NCI-H460 (cell line): Measurements from ENCODE around the gene EPHA6. TPM values are rescaled to one million over a fixed set of nuclear protein-coding genes. Genes with fewer than 3 reads are reported as not detected.
"Not testable (repeated sequence)": the region's sequence is repeated elsewhere in the genome, so short reads cannot be mapped to it uniquely, and the experiment has no call there.

Source experiments
- DNase-seq: peaks from one replicate; pipeline ENCODE4 v3.0.0-alpha.2; 2016; ENCODE audit warnings: low read depth; ENCODE audit errors: extremely low read depth
- total RNA-seq: library from RNA; depleted of rRNA; stranded (reverse); fragments of >200 nt; shearing (Covaris generic); gene quantifications from 2 replicates; pipeline ENCODE4 v1.2.3, GENCODE V29; 2014

EPHA6 gene
- total RNA-seq, 1 experiment from 2014 or later: 0.20 TPM

- no peak for DNase-seq
These were observed 195.1 kb downstream of the EPHA6 start for GRCh38 chr3:97009427-97010019.

GRCh38 chr3:97010881-97011657 lies 196.7 kb downstream of the EPHA6 start:
- no peak for DNase-seq

- no peak for DNase-seq
These were observed 207.4 kb downstream of the EPHA6 start for GRCh38 chr3:97021778-97022177.

GRCh38 chr3:97025612-97026011 lies 211.2 kb downstream of the EPHA6 start:
- not testable (repeated sequence) for DNase-seq

- DNase-seq: no peak
These were observed 215.6 kb downstream of the EPHA6 start for GRCh38 chr3:97029972-97030371.

- DNase-seq: no peak
These were observed 223.0 kb downstream of the EPHA6 start for GRCh38 chr3:97037294-97037943.

GRCh38 chr3:97043411-97043810 lies 229.0 kb downstream of the EPHA6 start:
- DNase-seq: no peak

GRCh38 chr3:97057365-97057764 lies 243.0 kb downstream of the EPHA6 start:
- no peak for DNase-seq

- no peak for DNase-seq
These were observed 244.8 kb downstream of the EPHA6 start for GRCh38 chr3:97059168-97059567.

GRCh38 chr3:97066531-97066930 lies 252.1 kb downstream of the EPHA6 start:
- DNase-seq: no peak

- no peak for DNase-seq
These were observed 255.9 kb downstream of the EPHA6 start for GRCh38 chr3:97070302-97070701.

- DNase-seq: no peak
These were observed 260.2 kb downstream of the EPHA6 start for GRCh38 chr3:97074546-97074945.

- DNase-seq: no peak
These were observed 262.3 kb downstream of the EPHA6 start for GRCh38 chr3:97076673-97077072.

- no peak for DNase-seq
These were observed 275.2 kb downstream of the EPHA6 start for GRCh38 chr3:97089621-97090020.

- no peak for DNase-seq
These were observed 288.2 kb downstream of the EPHA6 start for GRCh38 chr3:97102641-97103040.

GRCh38 chr3:97105989-97106651 lies 291.7 kb downstream of the EPHA6 start:
- no peak for DNase-seq

- no peak for DNase-seq
These were observed 292.2 kb downstream of the EPHA6 start for GRCh38 chr3:97106652-97106989.

- DNase-seq: no peak
These were observed 293.7 kb downstream of the EPHA6 start for GRCh38 chr3:97108136-97108535.

GRCh38 chr3:97111244-97111643 lies 296.9 kb downstream of the EPHA6 start:
- DNase-seq: no peak

- no peak for DNase-seq
These were observed 307.0 kb downstream of the EPHA6 start for GRCh38 chr3:97121386-97121785.

GRCh38 chr3:97125902-97126499 lies 311.6 kb downstream of the EPHA6 start:
- DNase-seq: no peak
